Mucosa of stomach (tissue), 1 donor: ENCODE data around the gene SVIL.
"Not testable (repeated sequence)": the region's sequence is repeated elsewhere in the genome, so short reads cannot be mapped to it uniquely, and the experiment has no call there.

Experiments used
- H3K27me3 ChIP-seq: one replicate; pipeline ENCODE4 v1.7.0; 2013; ENCODE audit warnings: mild to moderate bottlenecking, low read length; ENCODE audit not compliant: control insufficient read depth, insufficient read depth
- H3K36me3 ChIP-seq: one replicate; pipeline ENCODE4 v1.7.0; 2013; ENCODE audit warnings: low read length; ENCODE audit not compliant: control insufficient read depth, insufficient read depth
- H3K4me1 ChIP-seq: one replicate; pipeline ENCODE4 v1.7.0; 2013; ENCODE audit warnings: mild to moderate bottlenecking, low read length; ENCODE audit not compliant: control insufficient read depth, insufficient read depth
- H3K4me3 ChIP-seq: one replicate; pipeline ENCODE4 v1.7.0; 2013; ENCODE audit warnings: low read length
- H3K9ac ChIP-seq: one replicate; pipeline ENCODE4 v1.7.0; 2013; ENCODE audit warnings: mild to moderate bottlenecking, low read length, moderate library complexity
- H3K9me3 ChIP-seq: one replicate; pipeline ENCODE4 v1.7.0; 2013; ENCODE audit warnings: mild to moderate bottlenecking, low read length, moderate library complexity; ENCODE audit not compliant: control insufficient read depth
- donor health status: Pancreatic carcinoma.

The SVIL gene

GRCh38 chr10:29555746-29556481, 78.9 kb downstream of the SVIL start:
- no peaks in the 10 kb centered on the region for H3K4me1 ChIP-seq
- no peaks in the 10 kb centered on the region for H3K9me3 ChIP-seq
- H3K36me3 ChIP-seq = no peaks in the 10 kb centered on the region
- H3K9ac ChIP-seq = no peak overlapping the region
- no peak overlapping the region for H3K4me3 ChIP-seq
- H3K27me3 ChIP-seq = no peaks in the 10 kb centered on the region

GRCh38 chr10:29555091-29555745, 79.6 kb downstream of the SVIL start:
- H3K9ac ChIP-seq = no peak overlapping the region
- no peaks in the 10 kb centered on the region for H3K9me3 ChIP-seq
- H3K36me3 ChIP-seq = no peaks in the 10 kb centered on the region
- H3K4me1 ChIP-seq = no peaks in the 10 kb centered on the region
- H3K27me3 ChIP-seq = no peaks in the 10 kb centered on the region
- H3K4me3 ChIP-seq = no peak overlapping the region

GRCh38 chr10:29554660-29555059, 80.1 kb downstream of the SVIL start:
- Histone ChIP-seq H3K27me3 (no peaks in the 10 kb centered on the region), H3K36me3 (no peaks in the 10 kb centered on the region), H3K9me3 (no peaks in the 10 kb centered on the region), H3K4me1 (no peaks in the 10 kb centered on the region), H3K4me3 (no peak overlapping the region), H3K9ac (no peak overlapping the region)

- no peak overlapping the region for H3K4me3 ChIP-seq
- H3K4me1 ChIP-seq = no peaks in the 10 kb centered on the region
- H3K27me3 ChIP-seq = no peaks in the 10 kb centered on the region
- H3K36me3 ChIP-seq = no peaks in the 10 kb centered on the region
- no peak overlapping the region for H3K9ac ChIP-seq
- H3K9me3 ChIP-seq = no peaks in the 10 kb centered on the region
Measured at GRCh38 chr10:29553544-29554250, 81.1 kb downstream of the SVIL start.

DNA sequence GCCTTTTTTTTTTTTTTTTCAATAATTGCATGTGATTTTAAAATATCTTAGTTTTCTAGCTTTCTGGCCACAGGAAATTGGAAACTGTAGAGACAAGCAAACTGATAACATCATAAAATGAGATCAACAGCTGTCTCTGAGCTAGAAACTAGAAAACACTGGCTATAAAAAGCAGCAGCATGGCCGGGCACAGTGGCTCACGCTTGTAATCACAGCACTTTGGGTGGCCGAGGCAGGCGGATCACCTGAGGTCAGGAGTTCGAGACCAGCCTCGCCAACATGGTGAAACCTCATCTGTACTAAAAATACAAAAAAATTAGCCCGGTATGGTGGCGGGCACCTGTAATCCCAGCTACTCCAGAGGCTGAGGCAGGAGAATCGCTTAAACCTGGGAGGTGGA, 81.7 kb downstream of the SVIL start:
- not testable (repeated sequence) for H3K27me3 ChIP-seq, H3K9ac ChIP-seq, H3K9me3 ChIP-seq, H3K36me3 ChIP-seq, H3K4me3 ChIP-seq, H3K4me1 ChIP-seq

DNA sequence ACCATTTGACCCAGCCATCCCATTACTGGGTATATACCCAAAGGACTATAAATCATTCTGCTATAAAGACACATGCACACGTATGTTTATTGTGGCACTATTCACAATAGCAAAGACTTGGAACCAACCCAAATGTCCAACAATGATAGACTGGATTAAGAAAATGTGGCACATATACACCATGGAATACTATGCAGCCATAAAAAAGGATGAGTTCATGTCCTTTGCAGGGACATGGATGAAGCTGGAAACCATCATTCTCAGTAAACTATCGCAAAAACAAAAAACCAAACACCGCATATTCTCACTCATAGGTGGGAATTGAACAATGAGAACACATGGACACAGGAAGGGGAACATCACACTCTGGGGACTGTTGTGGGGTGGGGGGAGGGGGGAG, 85.3 kb downstream of the SVIL start:
- H3K36me3 ChIP-seq, H3K4me3 ChIP-seq: not testable (repeated sequence)

DNA sequence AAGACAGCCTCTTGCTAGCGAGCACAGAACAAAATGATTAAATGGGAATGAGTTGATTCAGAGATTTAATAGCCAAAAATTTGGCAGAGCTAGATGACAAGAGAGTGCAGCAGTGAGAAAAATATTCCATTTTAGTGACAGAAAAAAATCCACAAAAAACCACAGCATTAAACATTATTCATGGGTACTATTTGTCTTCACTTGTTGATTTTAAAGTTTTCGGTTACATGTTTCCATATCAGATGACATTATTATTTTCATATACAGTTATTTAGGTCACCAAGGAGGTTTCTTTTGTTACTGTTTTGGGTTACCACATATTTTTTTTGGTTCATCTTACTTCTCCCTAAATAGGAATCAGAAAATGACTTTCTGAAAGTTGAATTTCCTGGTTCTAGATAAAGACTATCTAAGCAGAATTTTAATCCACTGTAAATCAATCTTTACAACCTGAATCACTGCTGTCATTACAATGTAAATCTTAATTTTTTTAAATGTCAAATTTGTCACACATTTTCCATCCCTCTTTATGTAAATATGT, 87.9 kb downstream of the SVIL start:
- H3K27me3 ChIP-seq = no peaks in the 10 kb centered on the region

More for the DNA sequence above, 85.3 kb downstream of the SVIL start:
- H3K9ac ChIP-seq, H3K4me1 ChIP-seq, H3K27me3 ChIP-seq, H3K9me3 ChIP-seq: not testable (repeated sequence)

GRCh38 chr10:29545122-29545521, 89.6 kb downstream of the SVIL start:
- H3K4me1 ChIP-seq = no peaks in the 10 kb centered on the region
- no peak overlapping the region for H3K9ac ChIP-seq
- no peak overlapping the region for H3K4me3 ChIP-seq

More for the DNA sequence above, 87.9 kb downstream of the SVIL start:
- H3K9ac ChIP-seq = no peak overlapping the region
- H3K4me3 ChIP-seq = no peak overlapping the region
- no peaks in the 10 kb centered on the region for H3K4me1 ChIP-seq
- no peaks in the 10 kb centered on the region for H3K36me3 ChIP-seq
- no peaks in the 10 kb centered on the region for H3K9me3 ChIP-seq

GRCh38 chr10:29543715-29544114, 91.1 kb downstream of the SVIL start:
- Histone ChIP-seq H3K9me3 (no peaks in the 10 kb centered on the region), H3K4me3 (no peak overlapping the region), H3K4me1 (no peaks in the 10 kb centered on the region), H3K9ac (no peak overlapping the region), H3K27me3 (no peaks in the 10 kb centered on the region), H3K36me3 (no peaks in the 10 kb centered on the region)

More at GRCh38 chr10:29545122-29545521, 89.6 kb downstream of the SVIL start:
- no peaks in the 10 kb centered on the region for H3K27me3 ChIP-seq
- no peaks in the 10 kb centered on the region for H3K36me3 ChIP-seq
- H3K9me3 ChIP-seq = no peaks in the 10 kb centered on the region

- Histone ChIP-seq H3K9ac (no peak overlapping the region), H3K4me1 (no peaks in the 10 kb centered on the region), H3K27me3 (no peaks in the 10 kb centered on the region), H3K4me3 (no peak overlapping the region), H3K36me3 (no peaks in the 10 kb centered on the region), H3K9me3 (no peaks in the 10 kb centered on the region)
Measured at GRCh38 chr10:29542723-29543122, 92.0 kb downstream of the SVIL start.

- Histone ChIP-seq H3K4me1 (no peaks in the 10 kb centered on the region), H3K9me3 (no peaks in the 10 kb centered on the region), H3K4me3 (no peak overlapping the region), H3K27me3 (no peaks in the 10 kb centered on the region), H3K9ac (no peak overlapping the region), H3K36me3 (no peaks in the 10 kb centered on the region)
Measured at GRCh38 chr10:29541422-29542210, 93.2 kb downstream of the SVIL start.
